ENCODE measurements around the gene ALDH5A1. TPM values are rescaled to one million over a fixed set of nuclear protein-coding genes. Genes with fewer than 3 reads are reported as not detected.

ALDH5A1 gene
- total and polyA plus RNA-seq, 8 donors, result 2.1 to 9.2 (median 5.9) TPM

- Histone ChIP-seq H3K4me3 (no peak overlapping the region), H3K4me1 (no peaks in the 10 kb centered on the region), H3K9me3 (no peaks in the 10 kb centered on the region), H3K27me3 (no peaks in the 10 kb centered on the region), H3K27ac (no peak overlapping the region), H3K36me3 (no peaks in the 10 kb centered on the region)
- no peak for DNase-seq
- intact Hi-C loops (cut with DNase I), result no loop called here
- FAIRE-seq, result no peak
- no peak for ATAC-seq
- WGBS, 2 donors, result 84 to 87% methylated on average over 5 of the region's 5 CpGs
- no peak for TF ChIP-seq CTCF (IDR thresholded peaks at IDR 0.05)
These were observed 13.3 kb upstream of the ALDH5A1 start for GRCh38 chr6:24481449-24481848.

- FAIRE-seq (no peak), ATAC-seq (no peak), DNase-seq (no peak)
- 85 to 91% methylated on average over 7 of the region's 7 CpGs for WGBS, 2 donors
- no peak overlapping the region for H3K27ac ChIP-seq
- H3K36me3 ChIP-seq, result no peaks in the 10 kb centered on the region
- H3K4me1 ChIP-seq, result no peaks in the 10 kb centered on the region
- no peaks in the 10 kb centered on the region for H3K27me3 ChIP-seq
- intact Hi-C loops (cut with DNase I), result no loop called here
- no peak overlapping the region for H3K4me3 ChIP-seq
- no peaks in the 10 kb centered on the region for H3K9me3 ChIP-seq
- no peak for TF ChIP-seq CTCF (IDR thresholded peaks at IDR 0.05)
These were observed 10.0 kb upstream of the ALDH5A1 start for GRCh38 chr6:24484657-24485323.

- WGBS, 2 donors, result 81 to 88% methylated on average over 4 of the region's 4 CpGs
- no peak for TF ChIP-seq CTCF (IDR thresholded peaks at IDR 0.05)
These were observed 8.7 kb upstream of the ALDH5A1 start for GRCh38 chr6:24486065-24486464.

GRCh38 chr6:24489470-24489869 lies 5.3 kb upstream of the ALDH5A1 start, which contains the start of gene GPLD1:
GPLD1 (minus strand) TSS chr6:24489578; CDS start chr6:24489511, 67 bp downstream.
- no peak for FAIRE-seq
- no peak for TF ChIP-seq CTCF (IDR thresholded peaks at IDR 0.05)
- no peak for DNase-seq
- Histone ChIP-seq H3K9me3 (no peaks in the 10 kb centered on the region), H3K4me1 (peaks cover 0 to 4% (median 0%) of the 10 kb centered on the region in 3 donors), H3K36me3 (no peaks in the 10 kb centered on the region), H3K27ac (no peak within 1 kb of the TSS), H3K27me3 (no peaks in the 10 kb centered on the region), H3K4me3 (no peak within 1 kb of the TSS)
- intact Hi-C loops (cut with DNase I), result no loop called here
- no peak for ATAC-seq
- WGBS, 2 donors, result 87 to 88% methylated on average over 6 of the region's 6 CpGs

More at GRCh38 chr6:24486065-24486464, 8.7 kb upstream of the ALDH5A1 start:
- Histone ChIP-seq H3K4me1 (no peaks in the 10 kb centered on the region), H3K4me3 (no peak overlapping the region), H3K36me3 (no peaks in the 10 kb centered on the region), H3K9me3 (no peaks in the 10 kb centered on the region), H3K27ac (no peak overlapping the region), H3K27me3 (no peaks in the 10 kb centered on the region)
- intact Hi-C loops (cut with DNase I), result no loop called here
- FAIRE-seq (no peak), ATAC-seq (no peak), DNase-seq (no peak)

GRCh38 chr6:24489881-24490280 lies 4.9 kb upstream of the ALDH5A1 start:
- FAIRE-seq, result no peak
- intact Hi-C loops (cut with DNase I), result no loop called here
- 24% methylated on average over 2 of the region's 2 CpGs for WGBS, 2 donors
- Histone ChIP-seq H3K4me1 (peaks cover 0 to 4% (median 0%) of the 10 kb centered on the region in 3 donors), H3K36me3 (no peaks in the 10 kb centered on the region), H3K27me3 (no peaks in the 10 kb centered on the region), H3K9me3 (no peaks in the 10 kb centered on the region), H3K27ac (no peak overlapping the region), H3K4me3 (no peak overlapping the region)
- ATAC-seq, result peak; percentile 59 to 71 (median 67)
- TF ChIP-seq CTCF (IDR thresholded peaks at IDR 0.05), result no peak
- peak in 2 of 6 donors; percentile 22 to 45 for DNase-seq

Measured in pancreas (tissue), 10 donors.